CD4-positive, alpha-beta T cell (primary cell): ENCODE results near the gene DIAPH2. TPM values are rescaled to one million over a fixed set of nuclear protein-coding genes. Genes with fewer than 3 reads are reported as not detected.

Experiments
- ATAC-seq: fragments of 200-7000 bp; cut with Tn5 transposase; one replicate; pipeline ENCODE4 v1.10.0; 2022; ENCODE audit warnings: mild to moderate bottlenecking; ENCODE audit not compliant: poor library complexity
- CTCF ChIA-PET: fragments of 350-600 bp; sonication (Branson Sonifier 250); formaldehyde crosslinking; loops from one replicate; lab custom pipeline; 2021; ENCODE audit warnings: antibody characterized with exemption, inconsistent platforms; lab: Charles Lee
- POLR2A ChIA-PET: fragments of 350-600 bp; sonication (Branson Sonifier 250); formaldehyde crosslinking; loops from one replicate; lab custom pipeline; 2021; ENCODE audit warnings: antibody characterized with exemption, inconsistent platforms; lab: Charles Lee
- DNase-seq, 14 experiments: peaks; one replicate each; pipeline ENCODE4 v3.0.0-alpha.2; 2013 to 2020; ENCODE audit warnings: mixed read lengths in 2 of 14
- H3K27ac ChIP-seq, 2 donors: one replicate each; pipeline versions ENCODE4 v1.5.1 to v1.7.0; 2013; ENCODE audit warnings: low read length in 2 of 2, low read depth in 1 of 2, mild to moderate bottlenecking in 1 of 2
- H3K27me3 ChIP-seq, 2 experiments: 1 replicate in 1 of 2; 2 replicates in 1 of 2; pipeline versions ENCODE4 v1.6.1 to v1.7.0; 2013; ENCODE audit warnings: low read length in 2 of 2, control low read depth in 1 of 2, mild to moderate bottlenecking in 1 of 2, moderate library complexity in 1 of 2; ENCODE audit not compliant: insufficient read depth in 2 of 2, control insufficient read depth in 1 of 2
- H3K36me3 ChIP-seq: one replicate; pipeline ENCODE4 v1.6.1; 2013; ENCODE audit warnings: low read length, control low read depth; ENCODE audit not compliant: insufficient read depth
- H3K4me1 ChIP-seq: one replicate; pipeline ENCODE4 v1.6.1; 2013; ENCODE audit warnings: low read length, control low read depth; ENCODE audit not compliant: insufficient read depth
- H3K4me3 ChIP-seq: one replicate; pipeline ENCODE4 v1.5.1; 2013; ENCODE audit warnings: mild to moderate bottlenecking, low read length, moderate library complexity
- H3K9me3 ChIP-seq, 2 experiments: 1 replicate in 1 of 2; 2 replicates in 1 of 2; pipeline versions ENCODE4 v1.6.1 to v1.7.0; 2013; ENCODE audit warnings: low read length in 2 of 2, mild to moderate bottlenecking in 2 of 2, control low read depth in 1 of 2, moderate library complexity in 1 of 2; ENCODE audit not compliant: control insufficient read depth in 1 of 2, insufficient read depth in 1 of 2
- H3K27ac Mint-ChIP-seq: one replicate; pipeline ENCODE4 v1.8.0; 2020; ENCODE audit warnings: mixed read lengths
- H3K27me3 Mint-ChIP-seq: one replicate; pipeline ENCODE4 v1.8.0; 2021; ENCODE audit warnings: mixed read lengths
- H3K36me3 Mint-ChIP-seq: one replicate; pipeline ENCODE4 v1.8.0; 2021; ENCODE audit warnings: low read depth, mixed read lengths
- H3K4me1 Mint-ChIP-seq: one replicate; pipeline ENCODE4 v1.8.0; 2021; ENCODE audit warnings: low read depth, mixed read lengths
- H3K4me3 Mint-ChIP-seq: one replicate; pipeline ENCODE4 v1.8.0; 2020; ENCODE audit warnings: mild to moderate bottlenecking, mixed read lengths
- H3K9me3 Mint-ChIP-seq: one replicate; pipeline ENCODE4 v1.8.0; 2020; ENCODE audit warnings: mixed read lengths
- intact Hi-C, 2 experiments: fragments of 100-400 bp; cut with DNase I in 1 of 2; cut with micrococcal nuclease in 1 of 2; formaldehyde crosslinking; loops; one replicate each; pipeline versions ENCODE4 v1.15.1 to v1.9.0; 2023 to 2025; cut with DNase I, micrococcal nuclease
- total RNA-seq, 174 experiments: library from RNA in 2 of 174; stranded (reverse) in 2 of 174; gene quantifications; one replicate each; pipeline ENCODE4 v1.2.3 and lab custom pipeline; 2021 to 2026
- TF ChIP-seq, protein P1 (sequence below): fragments of 200-600 bp; IDR thresholded peaks from one replicate; pipeline ENCODE4 v1.8.0; 2022; ENCODE audit warnings: antibody characterized with exemption, mild to moderate bottlenecking

Gene DIAPH2
- total RNA-seq, 2 experiments from 2014 or later = 11.4 to 11.7 TPM

DNA sequence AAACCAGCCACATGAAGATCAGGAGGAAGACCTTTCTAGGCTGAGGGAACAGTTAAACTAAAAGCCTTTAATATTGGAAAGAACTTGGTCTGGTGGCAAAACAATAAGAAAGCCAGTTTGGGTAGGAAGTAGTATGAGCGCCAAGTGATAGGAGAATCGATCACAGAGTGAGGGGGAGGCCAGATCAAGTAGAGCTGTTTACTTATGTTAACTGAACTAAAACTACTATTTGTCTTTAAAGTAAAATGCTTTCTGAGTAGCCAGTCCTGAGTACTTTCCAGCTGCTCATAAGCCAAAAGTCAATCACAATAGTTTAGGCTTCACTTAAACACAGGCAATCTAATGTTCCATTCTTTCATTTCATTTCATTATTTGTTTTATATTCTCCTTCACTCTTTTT is 136.3 kb downstream of the DIAPH2 start:
- no peak for DNase-seq
- H3K4me1 Mint-ChIP-seq = no peaks in the 10 kb centered on the region
- H3K36me3 Mint-ChIP-seq = no peaks in the 10 kb centered on the region
- ChIA-PET POLR2A (no interaction called here), CTCF (interaction anchor here (0.7 kb wide), 1 partner anchor 10 kb away, joined by 4 read pairs; no protein-coding TSS in a partner anchor)
- no peak overlapping the region for H3K4me3 Mint-ChIP-seq
- H3K9me3 ChIP-seq = no peaks in the 10 kb centered on the region
- H3K4me3 ChIP-seq = no peak overlapping the region
- TF ChIP-seq, protein P1, sequence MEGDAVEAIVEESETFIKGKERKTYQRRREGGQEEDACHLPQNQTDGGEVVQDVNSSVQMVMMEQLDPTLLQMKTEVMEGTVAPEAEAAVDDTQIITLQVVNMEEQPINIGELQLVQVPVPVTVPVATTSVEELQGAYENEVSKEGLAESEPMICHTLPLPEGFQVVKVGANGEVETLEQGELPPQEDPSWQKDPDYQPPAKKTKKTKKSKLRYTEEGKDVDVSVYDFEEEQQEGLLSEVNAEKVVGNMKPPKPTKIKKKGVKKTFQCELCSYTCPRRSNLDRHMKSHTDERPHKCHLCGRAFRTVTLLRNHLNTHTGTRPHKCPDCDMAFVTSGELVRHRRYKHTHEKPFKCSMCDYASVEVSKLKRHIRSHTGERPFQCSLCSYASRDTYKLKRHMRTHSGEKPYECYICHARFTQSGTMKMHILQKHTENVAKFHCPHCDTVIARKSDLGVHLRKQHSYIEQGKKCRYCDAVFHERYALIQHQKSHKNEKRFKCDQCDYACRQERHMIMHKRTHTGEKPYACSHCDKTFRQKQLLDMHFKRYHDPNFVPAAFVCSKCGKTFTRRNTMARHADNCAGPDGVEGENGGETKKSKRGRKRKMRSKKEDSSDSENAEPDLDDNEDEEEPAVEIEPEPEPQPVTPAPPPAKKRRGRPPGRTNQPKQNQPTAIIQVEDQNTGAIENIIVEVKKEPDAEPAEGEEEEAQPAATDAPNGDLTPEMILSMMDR = no peak
- H3K9me3 Mint-ChIP-seq = no peaks in the 10 kb centered on the region
- no peaks in the 10 kb centered on the region for H3K27me3 Mint-ChIP-seq
- H3K4me1 ChIP-seq = no peaks in the 10 kb centered on the region
- no peak for ATAC-seq
- no peaks in the 10 kb centered on the region for H3K27me3 ChIP-seq
- no peak overlapping the region for H3K27ac Mint-ChIP-seq
- intact Hi-C loops = no loop called here
- no peak overlapping the region for H3K27ac ChIP-seq
- no peaks in the 10 kb centered on the region for H3K36me3 ChIP-seq

GRCh38 chrX:96824166-96824565 is 139.5 kb downstream of the DIAPH2 start:
- H3K27me3 Mint-ChIP-seq = no peaks in the 10 kb centered on the region
- TF ChIP-seq, protein P1 = no peak

DNA sequence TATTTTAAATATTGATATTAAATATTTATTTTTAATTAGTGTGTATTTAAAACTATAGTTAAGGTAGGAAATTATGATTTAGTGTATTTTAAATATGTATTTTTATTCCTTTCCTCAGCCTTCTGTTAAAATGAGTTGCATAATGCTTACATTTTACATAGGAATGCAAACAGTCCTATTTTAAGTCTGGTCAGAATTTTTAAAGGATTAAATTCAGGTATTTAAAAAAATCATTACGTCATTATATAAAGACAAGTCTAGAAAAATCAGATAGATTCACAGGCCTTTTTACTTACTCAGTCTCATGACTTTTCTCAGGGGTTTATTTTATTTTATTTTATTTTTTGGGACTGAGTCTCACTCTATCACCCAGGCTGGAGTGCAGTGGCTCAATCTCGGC is 148.7 kb downstream of the DIAPH2 start:
- POLR2A ChIA-PET = no interaction called here
- Mint-ChIP-seq H3K9me3 (no peaks in the 10 kb centered on the region), H3K27ac (no peak overlapping the region), H3K4me3 (no peak overlapping the region), H3K4me1 (no peaks in the 10 kb centered on the region), H3K27me3 (no peaks in the 10 kb centered on the region), H3K36me3 (no peaks in the 10 kb centered on the region)
- TF ChIP-seq, protein P1 = no peak
- CTCF ChIA-PET = no interaction called here
- Histone ChIP-seq H3K9me3 (no peaks in the 10 kb centered on the region), H3K27ac (no peak overlapping the region), H3K27me3 (no peaks in the 10 kb centered on the region), H3K4me1 (no peaks in the 10 kb centered on the region), H3K4me3 (no peak overlapping the region), H3K36me3 (no peaks in the 10 kb centered on the region)
- ATAC-seq (no peak), DNase-seq (no peak)
- intact Hi-C loops = no loop called here

More at GRCh38 chrX:96824166-96824565, 139.5 kb downstream of the DIAPH2 start:
- Mint-ChIP-seq H3K4me1 (no peaks in the 10 kb centered on the region), H3K4me3 (no peak overlapping the region), H3K9me3 (no peaks in the 10 kb centered on the region), H3K36me3 (no peaks in the 10 kb centered on the region), H3K27ac (no peak overlapping the region)
- DNase-seq (no peak), ATAC-seq (no peak)
- no peaks in the 10 kb centered on the region for H3K4me1 ChIP-seq
- POLR2A ChIA-PET = interaction anchor here (0.7 kb wide), 1 partner anchor 152 kb away, joined by 3 read pairs; no protein-coding TSS in a partner anchor
- intact Hi-C loops = no loop called here
- no peaks in the 10 kb centered on the region for H3K36me3 ChIP-seq
- no peaks in the 10 kb centered on the region for H3K27me3 ChIP-seq
- H3K4me3 ChIP-seq = no peak overlapping the region
- no peaks in the 10 kb centered on the region for H3K9me3 ChIP-seq
- CTCF ChIA-PET = no interaction called here
- no peak overlapping the region for H3K27ac ChIP-seq
